Caco-2 (cell line): Measurements from ENCODE around the gene ARNT2. TPM values are rescaled to one million over a fixed set of nuclear protein-coding genes. Genes with fewer than 3 reads are reported as not detected.

ENCODE experiments used
- BruUV-seq: library from RNA; stranded (reverse); fragments of 400-500 nt; replicated peaks from 2 replicates; lab custom pipeline; 2021; lab: Mats Ljungman, UMichigan
- CTCF ChIA-PET: fragments of 300-600 bp; sonication (Branson Sonifier 250); formaldehyde crosslinking; loops from one replicate; lab custom pipeline; 2022; ENCODE audit warnings: antibody characterized with exemption; lab: Charles Lee
- POLR2A ChIA-PET: fragments of 300-600 bp; sonication (Branson Sonifier 250); formaldehyde crosslinking; loops from one replicate; lab custom pipeline; 2022; ENCODE audit warnings: antibody characterized with exemption; lab: Charles Lee
- DNase-seq, 2 experiments: peaks; one replicate each; pipeline versions ENCODE4 v3.0.0 to v3.0.0-alpha.2; 2020 to 2022
- H3K27me3 ChIP-seq: replicated peaks from 2 replicates; pipeline ENCODE4 v1.6.0; 2011; ENCODE audit warnings: low read length; ENCODE audit not compliant: control insufficient read depth, insufficient read depth
- H3K36me3 ChIP-seq: 2 replicates; pipeline ENCODE4 v1.5.1; 2011; ENCODE audit warnings: low read length; ENCODE audit not compliant: control insufficient read depth, insufficient read depth
- H3K4me1 ChIP-seq: fragments of 250-450 bp; sonication (Bioruptor Pico); 2 replicates; pipeline ENCODE4 v1.5.1; 2020; ENCODE audit warnings: mild to moderate bottlenecking
- H3K4me3 ChIP-seq: 2 replicates; pipeline ENCODE4 v1.5.1; 2011; ENCODE audit warnings: low read depth, mild to moderate bottlenecking, control low read depth, low read length
- H3K9me3 ChIP-seq: fragments of 250-450 bp; sonication (Bioruptor Pico); 2 replicates; pipeline ENCODE4 v1.5.1; 2020; ENCODE audit warnings: mild to moderate bottlenecking, moderate library complexity
- H3K27ac Mint-ChIP-seq: one replicate; pipeline ENCODE4 v1.8.0; 2022; ENCODE audit warnings: mixed read lengths; ENCODE audit not compliant: unreplicated experiment
- H3K27me3 Mint-ChIP-seq: one replicate; pipeline ENCODE4 v1.8.0; 2022; ENCODE audit warnings: mixed read lengths; ENCODE audit not compliant: insufficient read depth, unreplicated experiment
- H3K36me3 Mint-ChIP-seq: one replicate; pipeline ENCODE4 v1.8.0; 2022; ENCODE audit warnings: mild to moderate bottlenecking, mixed read lengths; ENCODE audit not compliant: insufficient read depth, unreplicated experiment
- H3K4me1 Mint-ChIP-seq: one replicate; pipeline ENCODE4 v1.8.0; 2022; ENCODE audit warnings: low read depth, mixed read lengths; ENCODE audit not compliant: unreplicated experiment
- H3K4me3 Mint-ChIP-seq: one replicate; pipeline ENCODE4 v1.8.0; 2022; ENCODE audit warnings: mild to moderate bottlenecking, moderate library complexity, mixed read lengths; ENCODE audit not compliant: unreplicated experiment
- H3K9me3 Mint-ChIP-seq: one replicate; pipeline ENCODE4 v1.8.0; 2022; ENCODE audit warnings: mixed read lengths; ENCODE audit not compliant: unreplicated experiment
- intact Hi-C: fragments of 100-400 bp; cut with micrococcal nuclease; formaldehyde crosslinking; loops from one replicate; pipeline ENCODE4 v1.10.0; 2022; ENCODE audit not compliant: unreplicated experiment
- total RNA-seq: library from RNA; stranded (reverse); gene quantifications from 2 replicates; pipeline ENCODE4 v1.2.3, GENCODE V29; 2022
- TF ChIP-seq, protein P1 (sequence below), 2 experiments: fragments of 200-600 bp in 1 of 2; IDR thresholded peaks; 1 replicate in 1 of 2; 2 replicates in 1 of 2; pipeline versions ENCODE4 v1.5.1 to v1.8.0; 2011 to 2022; ENCODE audit warnings: antibody characterized with exemption in 1 of 2, control low read depth in 1 of 2, inconsistent platforms in 1 of 2, low read depth in 1 of 2, low read length in 1 of 2, mild to moderate bottlenecking in 1 of 2, moderate library complexity in 1 of 2; ENCODE audit not compliant: insufficient read depth in 1 of 2, severe bottlenecking in 1 of 2, unreplicated experiment in 1 of 2

The ARNT2 gene
- total RNA-seq, 1 experiment from 2014 or later = 0.23 TPM

DNA sequence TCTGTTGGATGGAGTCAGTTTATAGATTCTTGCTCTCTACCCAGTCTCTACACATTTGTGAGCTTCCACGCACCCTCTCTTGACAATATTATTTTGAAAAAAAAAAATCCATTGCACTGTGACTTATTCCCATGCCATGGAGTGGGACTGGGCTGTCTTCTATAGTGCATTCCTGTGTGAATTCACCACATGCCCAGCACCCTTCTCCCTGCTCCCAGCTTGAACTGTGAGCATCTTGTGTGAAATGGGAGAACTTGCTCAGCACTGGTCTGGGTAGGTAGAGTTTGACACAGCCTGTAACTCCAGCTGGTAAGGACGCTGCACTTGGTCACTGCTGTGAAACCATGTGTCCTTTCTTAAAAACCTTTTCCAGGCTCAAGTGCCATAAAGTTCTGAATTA, 91.9 kb downstream of the ARNT2 start:
- no peaks in the 10 kb centered on the region for H3K27me3 Mint-ChIP-seq
- intact Hi-C loops = loop anchor here (5.0 kb wide), 1 partner anchor 39 kb away; no protein-coding TSS in a partner anchor
- no peaks in the 10 kb centered on the region for H3K9me3 Mint-ChIP-seq
- H3K4me1 Mint-ChIP-seq = peaks cover 43% of the 10 kb centered on the region
- Histone ChIP-seq H3K9me3 (no peaks in the 10 kb centered on the region; the same call in 1 of the 2 replicates), H3K36me3 (no peaks in the 10 kb centered on the region), H3K4me3 (no peak overlapping the region), H3K4me1 (peaks cover 34% of the 10 kb centered on the region), H3K27me3 (no peaks in the 10 kb centered on the region)
- peak overlapping the region; percentile 76 for H3K27ac Mint-ChIP-seq
- H3K4me3 Mint-ChIP-seq = no peak overlapping the region
- ChIA-PET CTCF (no interaction called here), POLR2A (no interaction called here)
- TF ChIP-seq, protein P1, sequence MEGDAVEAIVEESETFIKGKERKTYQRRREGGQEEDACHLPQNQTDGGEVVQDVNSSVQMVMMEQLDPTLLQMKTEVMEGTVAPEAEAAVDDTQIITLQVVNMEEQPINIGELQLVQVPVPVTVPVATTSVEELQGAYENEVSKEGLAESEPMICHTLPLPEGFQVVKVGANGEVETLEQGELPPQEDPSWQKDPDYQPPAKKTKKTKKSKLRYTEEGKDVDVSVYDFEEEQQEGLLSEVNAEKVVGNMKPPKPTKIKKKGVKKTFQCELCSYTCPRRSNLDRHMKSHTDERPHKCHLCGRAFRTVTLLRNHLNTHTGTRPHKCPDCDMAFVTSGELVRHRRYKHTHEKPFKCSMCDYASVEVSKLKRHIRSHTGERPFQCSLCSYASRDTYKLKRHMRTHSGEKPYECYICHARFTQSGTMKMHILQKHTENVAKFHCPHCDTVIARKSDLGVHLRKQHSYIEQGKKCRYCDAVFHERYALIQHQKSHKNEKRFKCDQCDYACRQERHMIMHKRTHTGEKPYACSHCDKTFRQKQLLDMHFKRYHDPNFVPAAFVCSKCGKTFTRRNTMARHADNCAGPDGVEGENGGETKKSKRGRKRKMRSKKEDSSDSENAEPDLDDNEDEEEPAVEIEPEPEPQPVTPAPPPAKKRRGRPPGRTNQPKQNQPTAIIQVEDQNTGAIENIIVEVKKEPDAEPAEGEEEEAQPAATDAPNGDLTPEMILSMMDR (IDR thresholded peaks at IDR 0.05; ENCODE audit: insufficient read depth in 1 of 2, low read depth in 1 of 2, low read length in 1 of 2, severe bottlenecking in 1 of 2, unreplicated experiment in 1 of 2) = no peak
- H3K36me3 Mint-ChIP-seq = no peaks in the 10 kb centered on the region
- BruUV-seq = no TSS peak
- DNase-seq = no peak

DNA sequence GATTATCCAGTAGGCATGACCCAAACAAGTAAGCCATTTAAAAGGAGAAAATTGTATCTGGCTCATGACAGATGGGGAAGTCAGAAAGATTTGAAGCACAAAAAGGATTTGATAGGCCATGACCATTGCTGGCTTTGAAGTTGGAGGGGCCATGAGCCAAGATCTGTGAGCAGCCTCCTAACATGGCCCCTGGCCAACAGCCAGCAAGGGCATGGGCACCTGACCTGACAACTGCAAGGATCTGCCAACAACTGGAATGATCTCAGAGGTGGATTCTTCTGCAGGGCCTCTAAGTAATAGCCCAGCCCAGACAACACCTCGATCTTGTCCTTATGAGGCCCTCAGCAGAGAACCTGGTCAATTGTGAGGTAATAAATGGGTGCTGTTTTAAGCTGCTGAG, 93.0 kb downstream of the ARNT2 start:
- no peaks in the 10 kb centered on the region for H3K27me3 Mint-ChIP-seq
- TF ChIP-seq, protein P1 (IDR thresholded peaks at IDR 0.05; ENCODE audit: insufficient read depth in 1 of 2, low read depth in 1 of 2, low read length in 1 of 2, severe bottlenecking in 1 of 2, unreplicated experiment in 1 of 2) = no peak
- H3K4me3 Mint-ChIP-seq = no peak overlapping the region
- Histone ChIP-seq H3K9me3 (no peaks in the 10 kb centered on the region; the same call in 1 of the 2 replicates), H3K27me3 (no peaks in the 10 kb centered on the region), H3K4me3 (no peak overlapping the region), H3K36me3 (no peaks in the 10 kb centered on the region), H3K4me1 (peaks cover 34% of the 10 kb centered on the region)
- BruUV-seq = no TSS peak
- H3K4me1 Mint-ChIP-seq = peaks cover 38% of the 10 kb centered on the region
- no peak overlapping the region for H3K27ac Mint-ChIP-seq
- ChIA-PET CTCF (no interaction called here), POLR2A (no interaction called here)
- DNase-seq = no peak
- no peaks in the 10 kb centered on the region for H3K36me3 Mint-ChIP-seq
- no peaks in the 10 kb centered on the region for H3K9me3 Mint-ChIP-seq
- intact Hi-C loops = loop anchor here (5.0 kb wide), 1 partner anchor 40 kb away; no protein-coding TSS in a partner anchor

DNA sequence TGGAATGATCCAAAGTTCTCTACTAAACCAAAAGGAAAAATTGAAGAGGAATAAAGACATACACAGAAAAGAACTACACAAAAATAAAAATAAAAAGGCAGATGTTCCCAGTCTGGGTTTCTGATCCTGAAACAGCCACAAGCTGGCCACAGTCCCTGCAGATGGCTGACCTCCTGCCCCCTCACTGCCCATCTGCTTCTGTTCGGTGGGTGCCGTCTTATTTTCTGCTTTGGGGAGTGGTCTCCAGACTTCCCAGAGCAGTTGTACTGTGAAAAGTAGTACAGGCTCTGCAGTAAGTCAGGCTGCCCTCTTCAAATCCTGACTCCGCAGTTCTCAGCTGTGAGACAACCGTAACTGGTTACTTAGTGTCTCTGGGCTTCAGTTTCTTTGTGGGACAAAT, 94.5 kb downstream of the ARNT2 start:
- H3K27me3 ChIP-seq = no peaks in the 10 kb centered on the region
- Mint-ChIP-seq H3K4me1 (peaks cover 27% of the 10 kb centered on the region), H3K27me3 (no peaks in the 10 kb centered on the region), H3K4me3 (no peak overlapping the region), H3K9me3 (no peaks in the 10 kb centered on the region), H3K27ac (no peak overlapping the region), H3K36me3 (no peaks in the 10 kb centered on the region)
- H3K4me3 ChIP-seq = no peak overlapping the region
- BruUV-seq = no TSS peak
- ChIA-PET POLR2A (no interaction called here), CTCF (no interaction called here)
- TF ChIP-seq, protein P1 (IDR thresholded peaks at IDR 0.05; ENCODE audit: insufficient read depth in 1 of 2, low read depth in 1 of 2, low read length in 1 of 2, severe bottlenecking in 1 of 2, unreplicated experiment in 1 of 2) = no peak
- no peak for DNase-seq
- H3K4me1 ChIP-seq = peaks cover 23% of the 10 kb centered on the region
- no peaks in the 10 kb centered on the region for H3K36me3 ChIP-seq
- intact Hi-C loops = loop anchor here (5.0 kb wide), 1 partner anchor 41 kb away; no protein-coding TSS in a partner anchor
- H3K9me3 ChIP-seq = no peaks in the 10 kb centered on the region; the same call in 1 of the 2 replicates
